DND-41 (cell line): ENCODE measurements around the gene TBC1D2B.

Experiments used
- ATAC-seq: fragments of 200-7000 bp; cut with Tn5 transposase; 3 replicates; pipeline ENCODE4 v1.9.1; 2021; ENCODE audit warnings: low read depth; ENCODE audit not compliant: insufficient read depth
- DNase-seq: peaks from one replicate; pipeline ENCODE4 v3.0.0-alpha.2; 2020
- H2AFZ ChIP-seq: 2 replicates; pipeline ENCODE4 v1.6.0; 2012; ENCODE audit warnings: low read depth, low read length
- H3K27ac ChIP-seq: 2 replicates; pipeline ENCODE4 v1.5.1; 2012; ENCODE audit warnings: low read length, inconsistent platforms
- H3K27me3 ChIP-seq: fragments of 200-600 bp; sonication (generic); 2 replicates; pipeline ENCODE4 v1.6.0; 2012; ENCODE audit warnings: low read length, mild to moderate bottlenecking, inconsistent platforms; ENCODE audit not compliant: insufficient read depth, poor library complexity
- H3K36me3 ChIP-seq: 2 replicates; pipeline ENCODE4 v1.5.1; 2012; ENCODE audit warnings: low read length, inconsistent platforms; ENCODE audit not compliant: insufficient read depth
- H3K4me1 ChIP-seq: 2 replicates; pipeline ENCODE4 v1.5.1; 2012; ENCODE audit warnings: mild to moderate bottlenecking, low read length; ENCODE audit not compliant: insufficient read depth
- H3K4me2 ChIP-seq: 2 replicates; pipeline ENCODE4 v1.6.0; 2012; ENCODE audit warnings: mild to moderate bottlenecking, moderate library complexity, low read length, inconsistent platforms; ENCODE audit not compliant: insufficient read depth
- H3K4me3 ChIP-seq, 2 experiments: fragments of 200-600 bp in 1 of 2; shearing (Covaris generic) in 1 of 2; 2 replicates each; pipeline ENCODE4 v1.5.1; 2012 to 2016; ENCODE audit warnings: inconsistent platforms in 2 of 2, low read length in 2 of 2, mild to moderate bottlenecking in 2 of 2, low read depth in 1 of 2, moderate library complexity in 1 of 2
- H3K79me2 ChIP-seq: 2 replicates; pipeline ENCODE4 v1.6.0; 2012; ENCODE audit warnings: low read length, inconsistent platforms; ENCODE audit not compliant: insufficient read depth
- H3K9ac ChIP-seq: 2 replicates; pipeline ENCODE4 v1.6.0; 2012; ENCODE audit warnings: low read depth, mild to moderate bottlenecking, inconsistent platforms, low read length, moderate library complexity
- H3K9me3 ChIP-seq: 2 replicates; pipeline ENCODE4 v1.5.1; 2012; ENCODE audit warnings: low read length, moderate library complexity, mild to moderate bottlenecking, inconsistent platforms; ENCODE audit not compliant: insufficient read depth, severe bottlenecking
- H4K20me1 ChIP-seq: 2 replicates; pipeline ENCODE4 v1.6.0; 2012; ENCODE audit warnings: low read length; ENCODE audit not compliant: insufficient read depth
- CTCF ChIP-seq: IDR thresholded peaks from 2 replicates; pipeline ENCODE4 v1.5.1; 2012; ENCODE audit warnings: borderline replicate concordance, low read length, moderate library complexity, mild to moderate bottlenecking; ENCODE audit not compliant: poor library complexity, severe bottlenecking; ENCODE audit errors: extremely low read depth
- EZH2 ChIP-seq: IDR thresholded peaks from 3 replicates; pipeline ENCODE4 v1.6.1; 2012; ENCODE audit warnings: borderline replicate concordance, low read depth, mild to moderate bottlenecking, moderate library complexity, low read length, inconsistent platforms; ENCODE audit not compliant: severe bottlenecking

The TBC1D2B gene

GRCh38 chr15:78048628-78048920 lies 28.9 kb downstream of the TBC1D2B start:
- Histone ChIP-seq H3K79me2 (peaks cover 33% of the 10 kb centered on the region), H3K9me3 (no peaks in the 10 kb centered on the region), H3K36me3 (peaks cover 34% of the 10 kb centered on the region), H3K4me2 (no peak overlapping the region), H3K4me3 (no peak overlapping the region), H3K27me3 (no peaks in the 10 kb centered on the region), H2AFZ (no peak overlapping the region), H3K4me1 (peaks cover 72% of the 10 kb centered on the region), H4K20me1 (no peaks in the 10 kb centered on the region), H3K9ac (peak overlapping the region; percentile 54; the same call in 1 of the 2 replicates), H3K27ac (peak overlapping the region; percentile 86)
- no peak for TF ChIP-seq EZH2
- no peak for TF ChIP-seq CTCF
- ATAC-seq (no peak), DNase-seq (no peak)

DNA sequence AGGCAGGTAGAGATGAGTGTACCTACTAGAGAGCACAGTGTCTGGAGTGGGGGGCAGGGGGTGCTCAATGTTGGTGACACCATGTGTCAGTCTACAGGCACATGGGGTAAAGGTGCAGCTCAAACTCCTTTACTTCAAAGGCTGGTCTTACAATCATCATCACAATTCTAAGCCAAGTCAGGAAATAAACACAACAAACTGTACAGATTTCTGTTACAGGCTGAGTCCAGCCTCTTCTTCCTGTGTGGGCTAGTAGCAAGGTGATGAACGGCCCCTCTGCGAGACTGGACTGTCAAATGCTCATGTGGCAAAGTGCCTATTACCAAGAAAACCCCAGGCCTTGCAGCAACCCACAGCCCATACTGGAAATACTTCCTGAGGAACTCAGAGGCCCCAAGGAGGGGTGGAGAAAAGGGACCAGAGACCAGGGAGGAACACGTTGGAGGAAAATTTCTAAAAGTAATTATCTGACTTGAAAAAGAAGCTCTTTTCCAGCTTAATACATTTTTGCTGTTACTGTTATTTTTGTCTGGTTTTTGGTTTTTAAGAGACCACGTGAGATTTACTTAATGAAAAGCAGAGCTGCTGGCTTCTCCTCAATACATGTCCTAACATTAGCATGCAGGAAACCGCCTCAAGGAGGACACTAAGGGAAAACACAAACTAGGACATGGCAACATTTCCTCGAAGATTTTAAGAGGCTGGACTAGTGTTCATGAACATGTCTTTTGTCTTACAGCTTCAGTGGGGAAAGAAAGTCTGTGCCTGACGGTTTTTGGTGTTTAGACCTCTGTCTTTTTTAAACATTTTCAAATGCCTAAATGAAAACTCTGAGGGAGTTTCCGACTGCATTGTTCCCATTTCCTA lies 29.5 kb downstream of the TBC1D2B start:
- H3K27me3 ChIP-seq, result no peaks in the 10 kb centered on the region
- DNase-seq (peak; percentile 66), ATAC-seq (peak; percentile 33)
- peak overlapping the region; percentile 37 for H3K4me2 ChIP-seq
- peaks cover 67% of the 10 kb centered on the region for H3K4me1 ChIP-seq
- TF ChIP-seq CTCF (no peak), EZH2 (no peak)
- H3K4me3 ChIP-seq, result no peak overlapping the region; a peak in 1 of 4 replicates
- peak overlapping the region; percentile 54; the same call in 1 of the 2 replicates for H3K9ac ChIP-seq
- peaks cover 28% of the 10 kb centered on the region for H3K79me2 ChIP-seq
- H3K36me3 ChIP-seq, result peaks cover 34% of the 10 kb centered on the region
- H2AFZ ChIP-seq, result no peak overlapping the region
- peak overlapping the region; percentile 86 for H3K27ac ChIP-seq
- no peaks in the 10 kb centered on the region for H3K9me3 ChIP-seq
- H4K20me1 ChIP-seq, result no peaks in the 10 kb centered on the region

DNA sequence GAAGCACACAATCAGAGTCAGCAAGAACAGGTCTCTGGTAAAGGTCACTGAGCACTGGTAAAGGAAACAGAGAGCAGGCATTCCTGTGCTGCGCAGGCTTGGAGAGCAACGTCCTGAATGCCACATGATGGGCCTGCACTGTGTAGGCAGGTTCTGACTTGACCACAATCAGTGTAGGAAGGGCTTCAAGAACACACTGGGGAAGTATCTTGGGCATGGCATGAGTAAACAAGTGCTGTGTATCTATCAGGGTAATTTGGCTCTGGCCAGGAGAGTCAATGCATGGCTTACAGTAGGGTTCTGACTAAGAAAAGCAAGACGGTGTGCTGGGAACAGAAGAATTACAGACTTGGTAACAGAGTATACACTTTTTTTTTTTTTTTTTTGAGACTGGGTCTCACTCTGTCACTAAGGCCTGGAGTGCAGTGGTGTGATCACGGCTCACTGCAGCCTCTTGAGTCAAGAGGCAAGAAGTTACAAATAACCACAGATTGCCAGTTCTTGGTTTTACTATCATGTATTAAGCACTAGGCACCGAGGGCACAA lies 30.6 kb downstream of the TBC1D2B start:
- ATAC-seq, result no peak
- H2AFZ ChIP-seq, result no peak overlapping the region
- H3K4me1 ChIP-seq, result peaks cover 55% of the 10 kb centered on the region
- H3K9ac ChIP-seq, result peak overlapping the region; percentile 35; the same call in 1 of the 2 replicates
- peaks cover 36% of the 10 kb centered on the region for H3K36me3 ChIP-seq
- no peaks in the 10 kb centered on the region for H4K20me1 ChIP-seq
- no peak overlapping the region; a peak in 1 of 4 replicates for H3K4me3 ChIP-seq
- peak overlapping the region; percentile 86 for H3K27ac ChIP-seq
- no peaks in the 10 kb centered on the region for H3K27me3 ChIP-seq
- H3K79me2 ChIP-seq, result peaks cover 24% of the 10 kb centered on the region
- no peaks in the 10 kb centered on the region for H3K9me3 ChIP-seq
- no peak for TF ChIP-seq EZH2
- no peak for TF ChIP-seq CTCF
- no peak for DNase-seq
- H3K4me2 ChIP-seq, result peak overlapping the region; percentile 37; the same call in 1 of the 2 replicates
